CD4-positive, alpha-beta T cell treated with Interleukin-6 for 4 hours (primary cell): ENCODE data around the gene MED22.

ENCODE experiments used
- DNase-seq: peaks from one replicate; pipeline ENCODE4 v3.0.0-alpha.2; 2020; ENCODE audit warnings: mixed read lengths

The MED22 gene

DNA sequence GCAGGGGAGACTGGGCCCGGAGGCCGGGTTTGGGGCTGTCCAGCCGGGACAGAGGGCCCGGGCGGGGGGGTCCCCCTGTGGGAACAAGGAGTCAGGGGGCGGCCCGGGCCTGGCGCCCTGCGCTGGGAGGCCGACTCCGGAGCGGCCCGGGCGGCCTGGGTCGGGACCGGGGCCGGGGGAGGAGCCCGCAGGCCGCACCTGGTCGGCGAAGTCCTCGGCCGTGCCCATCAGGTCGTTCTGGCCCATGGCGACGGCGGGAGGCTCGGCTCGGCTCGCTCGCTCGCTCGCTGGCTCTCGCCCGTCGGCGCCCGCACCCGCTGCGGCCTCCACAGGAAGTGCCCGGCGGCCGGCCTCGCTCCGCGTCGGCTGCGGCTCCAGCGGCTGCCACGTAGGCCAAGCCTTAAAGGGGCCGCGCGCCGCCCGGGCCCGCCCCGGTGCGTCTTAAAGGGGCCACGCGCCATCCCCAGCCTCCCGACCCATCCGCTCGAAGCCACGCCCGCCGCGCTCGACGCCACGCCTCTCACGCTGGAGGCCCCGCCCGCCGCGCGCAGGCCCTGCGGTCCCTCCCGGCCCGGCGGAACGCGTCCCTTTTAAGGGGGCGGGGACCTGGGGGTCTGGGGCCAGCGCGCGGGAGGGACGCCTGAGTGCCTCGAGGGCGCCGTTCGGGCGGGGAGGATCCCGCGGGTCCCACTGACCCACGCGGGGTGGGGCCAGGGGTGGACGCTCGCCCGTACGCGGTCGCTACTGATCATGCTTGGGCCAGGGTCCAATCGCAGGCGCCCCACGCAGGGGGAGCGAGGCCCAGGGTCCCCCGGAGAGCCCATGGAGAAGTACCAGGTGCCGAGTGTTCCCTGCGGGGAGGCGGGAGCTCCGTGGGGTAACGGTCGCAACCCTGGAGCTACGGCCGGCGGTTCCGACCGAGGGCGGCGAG lies 28.1 kb upstream of the MED22 start, which contains the start of the genes STKLD1 and SURF4:
TSS of gene STKLD1 (plus strand) at position 643 of the 931 bp plus-strand sequence. CDS start at position 751, 108 bp downstream.
TSS of gene SURF4 (minus strand) at position 337 of the 931 bp plus-strand sequence. CDS start at position 246, 91 bp downstream.
- peak; percentile 94 for DNase-seq

DNA sequence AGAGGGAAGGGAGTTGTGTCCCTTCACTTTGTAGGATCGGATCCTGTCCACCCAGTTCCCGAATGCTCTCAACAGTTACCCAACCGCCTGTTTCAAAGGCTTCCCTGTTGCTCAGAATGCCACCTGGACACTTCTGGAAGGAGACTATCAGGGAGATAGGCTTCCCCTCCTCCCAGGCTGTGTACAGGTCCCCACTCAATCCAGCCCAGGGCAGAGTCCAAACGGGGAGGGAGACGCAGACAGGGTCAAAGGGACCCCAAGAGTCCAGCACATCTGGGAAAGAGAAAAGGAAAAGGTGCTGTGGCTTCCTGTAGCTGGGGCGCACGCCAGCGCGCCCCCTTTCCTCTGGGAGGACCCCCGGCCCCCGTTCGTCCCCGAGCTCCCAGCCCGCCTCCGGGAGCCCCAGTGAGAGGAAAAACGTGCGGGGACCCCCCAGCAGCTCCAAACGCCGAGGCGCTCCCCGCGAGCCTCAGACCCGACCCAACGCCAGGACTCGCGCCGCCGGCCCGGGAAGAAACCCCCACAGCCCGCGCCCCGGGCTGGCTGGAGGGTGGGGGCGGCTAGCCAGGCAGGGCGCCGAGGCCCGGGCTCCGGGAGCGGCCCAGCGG lies 27.3 kb upstream of the MED22 start:
- DNase-seq, result peak; percentile 21

DNA sequence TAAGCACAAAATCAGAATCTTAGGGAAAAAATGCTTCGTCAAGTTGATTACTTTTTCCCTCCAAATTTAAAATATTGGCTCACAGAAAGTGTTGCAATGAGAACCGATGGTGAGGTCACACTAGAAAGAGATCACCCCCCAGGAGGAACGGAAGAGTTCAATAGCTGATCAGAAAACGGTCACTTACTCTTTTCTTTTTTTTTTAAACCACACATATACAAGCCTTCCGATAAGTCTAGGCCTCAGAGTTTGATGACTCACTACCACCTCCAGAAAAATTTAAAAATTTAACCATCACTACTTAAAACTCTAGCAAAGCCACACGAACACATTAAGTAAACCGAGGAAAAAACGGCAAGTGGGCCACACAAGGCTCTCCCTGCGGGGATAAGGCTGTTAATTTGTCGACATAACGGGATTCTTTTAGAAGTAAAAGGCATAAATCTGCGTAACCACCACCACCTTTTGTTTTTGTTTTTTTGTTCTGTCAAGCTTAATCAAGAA lies 26.7 kb upstream of the MED22 start:
- peak; percentile 49 for DNase-seq

DNA sequence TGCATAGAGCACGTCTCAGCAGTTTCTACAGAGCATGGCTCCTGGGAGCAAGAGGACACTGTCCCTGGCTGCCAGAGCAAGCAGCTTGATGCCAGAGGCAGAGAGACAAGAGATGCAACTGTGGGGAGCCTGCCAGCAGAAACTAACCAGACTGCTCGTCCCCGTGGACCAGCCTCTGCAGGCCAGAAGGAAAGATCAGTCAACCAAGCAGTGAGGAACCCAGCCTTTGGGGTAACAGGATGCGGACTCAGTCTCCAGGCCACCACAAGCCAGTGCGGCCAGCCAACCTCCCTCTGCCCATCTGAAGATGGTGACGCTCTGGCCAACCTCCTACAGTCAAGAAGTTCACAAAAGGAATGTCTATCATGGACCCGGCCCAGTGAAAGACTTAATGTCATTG lies 24.2 kb upstream of the MED22 start:
- DNase-seq, result no peak

DNA sequence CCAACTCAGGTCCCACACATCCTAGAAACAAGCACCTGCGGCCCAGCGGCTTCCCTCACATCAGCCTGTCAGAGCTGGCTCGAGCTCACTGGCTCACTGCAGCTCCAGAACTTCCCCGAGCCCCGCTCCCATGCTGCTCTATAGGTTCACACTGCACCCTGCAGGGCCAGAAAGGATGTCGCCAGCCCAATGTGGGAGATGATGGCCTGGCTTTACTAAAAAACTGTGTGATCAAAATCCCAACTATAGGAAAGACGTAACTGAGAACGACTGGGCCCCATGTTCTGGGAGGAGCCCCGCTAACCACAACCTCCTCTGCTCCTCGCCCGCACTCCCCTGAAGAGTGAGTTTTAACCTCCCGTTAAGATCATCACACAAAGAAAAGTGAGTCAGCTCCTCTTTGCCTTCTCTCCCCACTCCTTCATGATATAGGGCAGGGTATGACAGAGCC lies 23.4 kb upstream of the MED22 start:
- peak; percentile 80 for DNase-seq

DNA sequence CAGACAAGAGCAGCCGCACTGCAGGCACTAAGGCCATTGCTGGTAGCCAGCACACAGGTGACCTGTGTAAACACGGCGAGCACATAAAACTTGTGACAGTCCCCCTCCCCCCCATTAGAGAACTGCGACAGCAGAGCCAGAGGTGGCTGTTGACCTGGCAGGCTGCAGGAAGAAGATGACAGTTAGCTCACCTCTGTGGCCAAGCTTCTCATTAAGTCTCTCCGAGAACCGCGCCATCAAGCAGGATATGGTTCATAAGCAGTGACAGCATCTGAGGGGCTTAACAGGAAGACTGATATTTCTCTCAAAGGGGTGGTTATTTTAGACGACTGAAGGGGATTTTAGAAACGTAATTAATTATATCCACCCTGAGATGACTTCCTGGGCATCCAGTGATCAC lies 22.8 kb upstream of the MED22 start:
- DNase-seq, result peak; percentile 67

DNA sequence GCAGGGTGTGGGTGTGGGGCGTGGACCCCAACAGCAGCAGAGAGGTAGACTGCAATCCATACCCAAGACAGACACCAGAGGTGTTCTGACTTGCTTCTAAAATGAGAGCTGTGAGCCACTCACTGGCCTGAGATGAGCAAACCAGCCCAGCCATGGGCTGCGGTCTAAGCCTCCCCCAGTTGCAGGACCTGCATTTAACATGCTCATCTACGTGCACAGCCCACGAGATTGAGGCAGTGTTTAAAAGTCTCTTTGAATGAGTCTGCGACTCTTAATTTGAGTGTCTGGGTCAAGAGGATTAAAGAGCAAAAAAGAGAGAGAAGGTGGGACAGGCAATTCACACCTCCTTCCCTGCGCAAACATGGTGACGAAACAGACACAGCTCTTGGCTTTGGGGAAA lies 22.0 kb upstream of the MED22 start:
- DNase-seq, result no peak

DNA sequence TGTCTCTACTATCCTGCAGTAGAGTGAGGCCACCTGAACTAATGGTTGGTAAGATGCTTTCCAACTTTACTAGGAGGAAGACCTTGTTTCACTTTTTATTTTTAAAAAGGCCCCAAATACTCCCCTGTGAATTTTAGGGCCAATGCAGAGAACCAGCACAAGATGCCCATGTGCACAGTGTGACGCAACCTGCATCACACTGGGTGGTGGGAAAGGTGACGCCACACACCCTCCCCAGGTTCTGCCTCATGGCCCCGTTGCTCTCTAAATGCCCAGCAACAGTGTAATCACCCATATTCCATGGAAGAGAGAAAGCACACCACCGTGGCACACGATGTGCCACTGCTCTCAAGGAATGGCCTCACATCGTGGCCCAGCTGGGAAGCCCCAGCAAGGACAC lies 21.5 kb upstream of the MED22 start:
- no peak for DNase-seq

DNA sequence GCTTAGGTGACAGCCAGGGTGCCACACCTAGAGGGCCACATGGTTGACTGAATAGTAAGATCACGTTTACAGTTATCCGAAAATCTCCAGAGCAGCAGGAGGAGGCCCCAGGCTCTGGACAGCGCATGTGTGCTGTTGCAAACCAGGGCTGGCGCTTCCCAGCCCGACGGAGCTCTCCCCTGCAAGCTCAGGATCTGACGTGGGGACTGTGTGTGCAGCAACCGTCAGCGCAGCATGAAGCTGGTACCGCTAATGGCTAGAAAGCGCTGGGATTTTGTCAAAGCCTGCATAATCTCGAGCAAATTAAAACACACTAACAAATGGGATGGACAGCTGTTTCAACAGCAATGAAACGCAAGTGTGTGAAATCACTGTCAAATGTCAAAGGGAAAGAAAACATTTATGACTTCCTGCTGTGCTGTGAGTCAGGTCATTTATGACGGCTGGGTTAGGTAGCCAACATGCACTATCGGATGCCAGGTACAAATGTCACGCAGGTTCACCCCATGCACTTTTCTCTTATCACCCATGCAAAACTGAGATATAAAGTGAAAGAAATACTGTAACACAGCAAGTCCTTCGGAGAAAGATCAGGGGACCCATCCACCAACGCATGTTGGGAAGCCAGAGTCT lies 20.4 kb upstream of the MED22 start:
- no peak for DNase-seq

DNA sequence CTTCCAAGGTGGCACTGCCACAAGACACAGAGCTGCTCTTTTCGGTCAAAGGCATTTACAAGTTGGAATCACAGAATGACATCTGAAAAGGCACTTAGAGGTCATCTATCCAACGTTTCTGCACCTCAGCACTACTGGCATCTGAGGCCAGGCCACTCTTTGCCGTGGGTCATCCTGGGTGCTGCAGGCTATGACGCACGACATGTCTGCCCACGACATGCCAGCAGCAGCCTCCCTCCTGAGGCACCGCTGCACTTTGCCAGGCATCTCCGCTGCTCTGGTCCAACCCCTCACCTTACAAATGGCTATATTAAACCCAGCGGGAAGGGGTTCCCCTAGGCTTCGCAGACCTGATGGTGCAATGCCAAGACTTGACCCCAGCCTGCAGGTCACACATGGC lies 19.8 kb upstream of the MED22 start:
- DNase-seq, result no peak

DNA sequence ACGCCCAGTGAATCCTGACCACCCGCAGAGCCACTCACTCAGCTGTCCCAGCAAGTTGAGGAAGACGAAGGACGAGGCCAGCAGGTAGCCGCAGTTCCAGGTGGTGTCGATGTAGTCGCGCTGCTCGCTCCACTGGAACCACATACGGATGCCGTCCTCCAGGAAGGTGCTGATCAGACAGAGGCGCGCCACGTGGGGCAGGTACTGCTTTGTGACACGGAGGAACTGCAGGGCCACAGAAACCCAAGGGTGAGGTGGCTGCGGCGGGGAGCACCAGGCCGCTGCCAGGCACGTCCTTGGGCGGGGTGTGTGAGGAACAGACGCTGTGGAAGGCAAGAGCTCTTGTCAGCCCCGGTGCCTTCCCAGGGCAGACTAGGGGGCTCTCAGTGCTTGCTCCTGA lies 19.3 kb upstream of the MED22 start:
- no peak for DNase-seq

DNA sequence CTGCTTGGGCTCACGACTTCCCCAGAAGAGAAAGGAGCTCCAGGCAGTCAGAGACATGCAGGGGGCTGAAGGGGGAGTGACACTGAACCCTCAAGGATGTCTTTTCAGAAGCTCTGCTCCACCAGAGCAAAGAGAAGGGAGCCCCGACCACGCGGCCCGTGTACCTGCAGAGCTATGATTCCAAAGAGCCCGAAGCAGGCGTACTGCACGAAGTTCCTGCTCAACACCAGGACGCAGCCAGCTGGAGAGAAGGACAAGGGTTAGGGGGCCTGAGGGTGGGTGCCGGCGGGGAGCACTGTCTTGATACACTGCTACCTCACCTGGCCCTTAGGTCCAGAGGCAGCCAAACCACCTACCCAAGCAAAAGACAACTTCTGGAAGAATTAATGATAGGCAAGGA lies 18.5 kb upstream of the MED22 start:
- DNase-seq, result no peak

DNA sequence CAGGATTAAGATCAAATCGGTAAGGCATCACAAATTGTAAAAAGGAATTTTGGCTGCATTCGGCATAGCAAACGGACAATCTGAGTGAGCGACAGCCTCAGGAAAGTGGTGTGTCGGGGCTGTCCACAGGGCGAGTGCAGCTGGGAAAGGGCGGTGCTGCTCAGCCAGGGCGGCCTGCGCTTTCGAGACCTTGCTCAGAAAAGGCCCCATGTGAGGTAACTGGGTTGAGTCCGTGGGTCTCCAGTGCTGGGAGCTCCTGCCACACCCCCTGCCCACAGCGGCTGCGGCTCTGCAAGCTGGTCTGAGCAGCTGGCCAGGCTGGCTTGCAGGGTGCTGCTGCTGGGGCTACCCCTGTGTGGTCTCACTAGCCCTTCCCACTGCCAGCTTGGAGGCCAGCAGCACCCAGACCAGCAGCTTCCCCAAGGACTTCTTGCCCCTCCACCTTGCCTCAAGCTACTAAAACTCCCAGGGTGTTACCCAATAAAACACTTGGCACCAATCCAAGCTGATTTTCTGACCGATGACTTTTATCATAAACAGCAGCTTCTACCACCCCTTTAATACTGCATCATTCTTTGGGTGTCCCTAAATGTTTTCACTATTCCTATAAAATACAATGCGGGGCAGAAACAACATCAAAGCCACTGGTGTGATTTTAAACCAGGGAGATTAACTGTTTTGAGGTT lies 14.6 kb upstream of the MED22 start:
- DNase-seq, result no peak

DNA sequence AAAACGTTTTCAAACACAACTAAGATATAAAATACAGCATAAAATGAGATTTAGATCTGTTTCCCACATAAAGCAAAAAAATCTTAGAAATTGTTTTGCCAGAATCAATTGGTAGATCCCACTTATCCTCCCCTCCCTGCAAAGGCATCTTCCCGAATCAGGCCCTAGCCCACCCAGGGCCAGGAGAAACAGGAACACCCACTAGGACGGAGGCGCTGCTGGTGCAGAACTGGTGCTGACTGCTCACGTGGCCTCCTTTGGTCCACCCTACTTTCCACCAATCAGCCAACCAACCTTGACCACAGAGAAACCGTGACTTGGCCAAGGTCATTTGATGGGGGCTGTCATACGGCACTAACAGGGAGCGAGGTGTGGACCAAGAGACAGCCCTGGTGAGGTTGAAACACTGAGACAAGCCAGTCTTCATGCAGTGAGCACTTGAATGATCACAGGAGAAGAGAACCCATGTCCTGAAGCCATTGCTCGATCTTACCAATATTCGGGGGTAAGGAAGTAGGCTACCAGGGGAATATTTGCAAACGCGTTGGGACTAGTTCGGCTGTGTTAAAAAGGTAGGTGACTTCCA lies 13.7 kb upstream of the MED22 start:
- no peak for DNase-seq

DNA sequence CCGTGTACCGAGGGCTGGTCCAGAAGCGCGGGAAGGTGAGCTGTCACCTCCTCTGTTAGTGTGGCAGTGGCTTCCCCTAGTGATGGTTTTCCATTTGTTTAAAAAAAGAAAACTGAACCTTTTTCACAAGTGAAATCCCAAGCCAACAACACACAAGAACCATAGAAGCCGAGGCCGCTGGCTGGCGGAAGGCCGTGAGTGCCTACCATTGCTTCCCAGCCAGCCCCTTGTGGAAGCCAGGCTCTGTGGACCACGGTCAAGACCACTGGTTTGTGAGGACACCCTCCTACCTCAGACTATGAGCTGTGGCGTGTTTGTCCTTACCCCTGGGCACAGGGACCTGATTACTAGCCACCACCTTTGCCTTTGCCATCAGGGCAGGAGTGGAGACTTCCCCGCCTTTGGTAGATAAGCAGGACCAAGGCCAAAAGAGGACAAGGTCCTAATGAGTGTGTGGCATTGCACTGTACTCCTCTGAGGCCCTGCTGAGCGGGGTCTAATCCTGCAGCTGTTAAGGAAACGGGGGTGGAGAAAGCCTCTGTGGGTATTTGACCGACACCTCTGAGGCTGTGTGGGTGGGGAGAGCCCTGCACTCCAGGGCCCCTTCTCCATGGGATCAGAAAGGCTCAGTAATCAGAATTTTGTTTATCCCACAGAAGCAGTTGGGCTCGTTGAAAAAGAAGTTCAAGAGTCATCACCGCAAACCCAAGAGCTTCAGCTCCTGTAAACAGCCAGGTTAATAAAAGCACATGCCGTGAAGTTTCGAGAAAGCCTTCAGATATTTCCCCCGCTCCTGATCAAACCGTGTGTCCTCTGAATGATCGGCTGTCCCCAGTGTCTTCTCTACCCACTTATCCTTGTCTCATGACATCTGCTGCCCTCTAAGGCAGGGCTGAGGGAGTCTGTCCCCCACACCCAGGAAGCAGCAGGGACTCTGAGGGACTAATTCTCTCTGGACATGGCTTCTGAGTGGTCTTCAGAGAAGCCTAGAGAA lies 12.8 kb upstream of the MED22 start:
- DNase-seq, result no peak

DNA sequence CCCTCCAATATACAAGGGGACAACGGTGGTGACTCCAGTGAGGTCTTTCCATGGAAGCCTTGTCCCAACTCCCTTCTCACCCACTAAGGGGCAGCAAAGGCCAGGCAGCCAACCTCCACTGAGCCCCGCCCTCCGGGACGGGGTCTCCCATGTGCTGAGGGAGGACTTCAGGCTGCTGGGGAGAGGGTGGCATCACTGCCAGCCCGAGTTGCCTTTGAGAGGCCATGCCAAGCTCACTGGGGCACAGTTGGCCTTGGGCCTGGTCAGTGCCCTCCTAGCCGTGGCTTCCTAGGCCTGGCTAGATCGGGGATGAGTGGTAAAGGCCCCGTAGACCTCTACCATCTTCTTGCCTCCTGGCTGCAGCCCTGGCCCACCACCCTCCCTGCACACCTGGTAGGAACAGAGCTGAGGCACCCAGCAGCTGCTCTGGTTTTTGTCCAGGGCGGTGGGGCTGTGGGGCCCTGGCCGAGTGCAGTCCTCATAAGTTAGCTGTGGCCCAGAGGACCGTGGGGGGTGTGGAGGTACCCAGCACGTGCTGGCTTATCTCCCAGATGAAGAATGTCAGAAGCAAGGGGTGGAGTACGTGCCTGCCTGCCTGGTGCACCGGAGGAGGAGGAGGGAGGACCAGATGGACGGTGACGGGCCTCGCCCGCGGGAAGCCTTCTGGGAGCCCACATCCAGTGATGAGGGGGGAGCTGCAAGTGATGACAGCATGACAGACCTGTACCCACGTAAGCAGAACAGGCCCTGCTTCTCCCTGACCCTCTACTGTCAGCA lies 11.7 kb upstream of the MED22 start:
- DNase-seq, result peak; percentile 50

DNA sequence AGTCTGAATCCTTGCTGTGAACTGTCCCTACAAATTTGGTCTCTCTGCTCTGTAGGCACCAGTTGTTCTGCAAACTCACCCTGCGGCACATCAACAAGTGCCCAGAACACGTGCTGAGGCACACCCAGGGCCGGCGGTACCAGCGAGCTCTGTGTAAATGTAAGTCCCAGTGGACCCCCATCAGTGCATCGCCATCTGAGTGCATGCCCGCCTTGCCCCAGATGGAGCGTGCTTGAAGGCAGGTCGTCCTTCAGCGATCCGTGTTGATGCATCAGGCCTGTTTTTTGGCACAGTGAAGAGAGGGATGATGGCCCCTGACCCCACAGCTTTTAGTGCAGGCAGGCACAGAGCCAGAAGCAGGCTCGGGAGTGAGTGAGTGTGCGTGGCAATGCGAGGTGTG lies 9.7 kb upstream of the MED22 start:
- DNase-seq, result no peak

DNA sequence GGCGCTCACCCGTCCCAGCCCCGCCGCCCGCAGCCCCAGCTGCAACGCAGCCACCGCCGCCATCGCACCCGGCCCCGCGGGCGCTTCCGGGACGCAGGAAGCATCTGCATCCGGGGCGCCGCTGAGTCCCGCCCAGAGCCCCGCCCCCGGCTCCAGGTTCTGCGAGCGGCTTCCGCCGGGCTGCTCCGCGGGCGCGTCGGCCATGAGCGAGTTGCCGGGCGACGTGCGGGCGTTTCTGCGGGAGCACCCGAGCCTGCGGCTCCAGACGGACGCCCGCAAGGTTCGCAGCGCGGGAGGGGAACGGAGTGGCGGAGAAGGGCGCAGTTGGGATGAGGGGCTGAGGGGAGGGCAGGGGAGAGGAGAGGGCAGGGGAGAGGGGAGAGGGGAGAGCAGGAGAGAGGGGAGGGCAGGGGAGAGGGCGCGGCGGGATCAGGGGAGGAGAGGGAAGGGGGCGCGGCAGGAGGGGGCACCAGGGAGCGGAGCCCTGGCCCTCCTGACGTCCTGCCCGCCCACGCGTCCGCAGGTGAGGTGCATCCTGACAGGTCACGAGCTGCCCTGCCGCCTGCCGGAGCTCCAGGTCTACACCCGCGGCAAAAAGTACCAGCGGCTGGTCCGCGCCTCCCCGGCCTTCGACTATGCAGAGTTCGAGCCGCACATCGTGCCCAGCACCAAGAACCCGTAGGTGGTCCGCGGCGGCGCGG lies 8.6 kb upstream of the MED22 start, which contains the start of the genes SURF1 and SURF2:
TSS of gene SURF1 (minus strand) at position 97 of the 701 bp plus-strand sequence. CDS start at position 63, 34 bp downstream.
TSS of gene SURF2 (plus strand) at position 160 of the 701 bp plus-strand sequence. CDS start at position 203, 43 bp downstream.
- DNase-seq, result peak; percentile 94

DNA sequence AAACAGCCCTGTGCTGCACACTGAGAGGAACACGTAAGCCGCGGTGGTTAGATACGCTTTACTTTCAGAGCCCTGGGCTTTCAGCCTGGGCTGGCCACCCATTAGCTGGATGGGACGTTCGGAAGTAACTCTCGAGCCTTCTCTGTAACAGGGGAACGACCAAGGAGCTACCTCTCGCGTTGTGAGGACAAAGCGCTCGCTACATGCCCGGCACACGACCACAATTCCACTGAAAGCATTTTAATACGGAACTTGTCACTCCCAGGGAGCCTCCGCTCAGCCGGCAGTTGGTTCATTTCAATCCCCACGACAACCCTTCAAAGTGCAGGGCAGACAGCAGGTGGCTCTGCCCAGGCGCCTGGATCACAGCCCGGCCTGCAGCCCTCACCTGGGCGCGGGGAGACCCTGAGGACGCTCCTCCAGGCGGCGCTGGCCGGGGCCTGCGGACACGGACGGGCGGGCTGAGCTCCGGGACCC lies 8.0 kb upstream of the MED22 start:
- peak; percentile 12 for DNase-seq
